Astrocyte (in vitro differentiated cells and primary cell): ENCODE measurements around the gene SH2D3A. TPM values are rescaled to one million over a fixed set of nuclear protein-coding genes. Genes with fewer than 3 reads are reported as not detected.

ENCODE experiments used
- DNase-seq: peaks from one replicate; pipeline ENCODE4 v3.0.0-alpha.2; 2010; ENCODE audit warnings: low read depth
- FAIRE-seq: peaks from 2 replicates; lab custom pipeline; 2011; peaks lifted over from hg19 to GRCh38; lab: Jason Lieb, UNC
- H2AFZ ChIP-seq: 2 replicates; pipeline ENCODE4 v1.6.0; 2012; ENCODE audit warnings: low read depth, low read length, inconsistent platforms
- H3K27ac ChIP-seq: 2 replicates; pipeline ENCODE4 v1.5.1; 2011; ENCODE audit warnings: low read depth, low read length, inconsistent platforms
- H3K27me3 ChIP-seq: 2 replicates; pipeline ENCODE4 v1.6.0; 2011; ENCODE audit warnings: low read length, inconsistent platforms; ENCODE audit not compliant: insufficient read depth
- H3K36me3 ChIP-seq: 2 replicates; pipeline ENCODE4 v1.5.1; 2011; ENCODE audit warnings: low read length, inconsistent platforms; ENCODE audit not compliant: insufficient read depth
- H3K4me1 ChIP-seq: 2 replicates; pipeline ENCODE4 v1.5.1; 2011; ENCODE audit warnings: low read length, inconsistent platforms; ENCODE audit not compliant: insufficient read depth
- H3K4me2 ChIP-seq: 2 replicates; pipeline ENCODE4 v1.6.0; 2012; ENCODE audit warnings: low read length, inconsistent platforms
- H3K4me3 ChIP-seq: 2 replicates; pipeline ENCODE4 v1.5.1; 2011; ENCODE audit warnings: low read depth, mild to moderate bottlenecking, low read length, inconsistent platforms; ENCODE audit not compliant: insufficient read depth
- H3K79me2 ChIP-seq: 2 replicates; pipeline ENCODE4 v1.6.0; 2012; ENCODE audit warnings: mild to moderate bottlenecking, low read length, inconsistent platforms; ENCODE audit not compliant: insufficient read depth
- H3K9ac ChIP-seq: 2 replicates; pipeline ENCODE4 v1.6.0; 2012; ENCODE audit warnings: mild to moderate bottlenecking, low read length, inconsistent platforms
- H3K9me3 ChIP-seq: 2 replicates; pipeline ENCODE4 v1.5.1; 2012; ENCODE audit warnings: low read depth, mild to moderate bottlenecking, low read length, inconsistent platforms; ENCODE audit not compliant: insufficient read depth
- H4K20me1 ChIP-seq: 2 replicates; pipeline ENCODE4 v1.6.0; 2012; ENCODE audit warnings: low read length, inconsistent platforms; ENCODE audit not compliant: insufficient read depth
- H3K27ac Mint-ChIP-seq: one replicate; pipeline ENCODE4 v1.8.0; 2021; ENCODE audit warnings: mild to moderate bottlenecking, mixed read lengths; ENCODE audit not compliant: unreplicated experiment
- H3K27me3 Mint-ChIP-seq: one replicate; pipeline ENCODE4 v1.8.0; 2021; ENCODE audit warnings: low read depth, mixed read lengths; ENCODE audit not compliant: unreplicated experiment
- H3K36me3 Mint-ChIP-seq: one replicate; pipeline ENCODE4 v1.8.0; 2021; ENCODE audit warnings: low read depth, mixed read lengths; ENCODE audit not compliant: unreplicated experiment
- H3K4me1 Mint-ChIP-seq: one replicate; pipeline ENCODE4 v1.8.0; 2021; ENCODE audit warnings: low read depth, mixed read lengths; ENCODE audit not compliant: unreplicated experiment
- H3K4me3 Mint-ChIP-seq: one replicate; pipeline ENCODE4 v1.8.0; 2021; ENCODE audit warnings: mild to moderate bottlenecking, moderate library complexity, mixed read lengths; ENCODE audit not compliant: unreplicated experiment
- H3K9me3 Mint-ChIP-seq: one replicate; pipeline ENCODE4 v1.8.0; 2021; ENCODE audit warnings: mild to moderate bottlenecking, mixed read lengths; ENCODE audit not compliant: unreplicated experiment
- EZH2 ChIP-seq: IDR thresholded peaks from 2 replicates; pipeline ENCODE4 v1.6.1; 2012; ENCODE audit warnings: mild to moderate bottlenecking, low read length, inconsistent platforms; ENCODE audit not compliant: insufficient read depth
- total RNA-seq: library from RNA; stranded (reverse); gene quantifications from 2 replicates; pipeline ENCODE4 v1.2.1, GENCODE V29; 2021
- TF ChIP-seq, protein P1 (sequence below): IDR thresholded peaks from 2 replicates; pipeline ENCODE4 v1.5.1; 2011; ENCODE audit warnings: low read depth, mild to moderate bottlenecking, inconsistent platforms, low read length, moderate library complexity; ENCODE audit not compliant: insufficient read depth

The SH2D3A gene
- total RNA-seq, 1 donor from 2014 or later = 2.6 TPM

DNA sequence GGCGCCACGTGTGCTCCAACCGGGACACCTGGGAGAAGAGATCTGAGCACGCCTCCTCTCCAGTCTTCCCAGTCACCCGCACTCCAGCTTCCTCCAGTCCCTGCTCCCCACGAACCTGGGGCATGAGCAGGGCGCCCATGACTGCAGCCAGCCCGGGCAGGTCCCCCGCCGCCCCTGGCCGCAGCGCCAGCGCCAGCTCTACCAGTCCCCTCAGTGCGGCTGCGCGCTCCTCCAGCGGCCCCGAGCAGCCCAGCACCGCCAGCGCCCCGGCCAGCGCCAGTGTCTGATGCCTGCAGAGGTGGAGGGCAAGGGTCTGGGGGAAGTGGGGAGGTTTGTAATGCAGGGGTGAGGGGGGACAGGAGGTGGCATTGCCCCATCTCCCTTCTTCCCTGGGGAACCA, 13.1 kb downstream of the SH2D3A start:
- peaks cover 6% of the 10 kb centered on the region for H3K4me1 ChIP-seq
- TF ChIP-seq, protein P1, sequence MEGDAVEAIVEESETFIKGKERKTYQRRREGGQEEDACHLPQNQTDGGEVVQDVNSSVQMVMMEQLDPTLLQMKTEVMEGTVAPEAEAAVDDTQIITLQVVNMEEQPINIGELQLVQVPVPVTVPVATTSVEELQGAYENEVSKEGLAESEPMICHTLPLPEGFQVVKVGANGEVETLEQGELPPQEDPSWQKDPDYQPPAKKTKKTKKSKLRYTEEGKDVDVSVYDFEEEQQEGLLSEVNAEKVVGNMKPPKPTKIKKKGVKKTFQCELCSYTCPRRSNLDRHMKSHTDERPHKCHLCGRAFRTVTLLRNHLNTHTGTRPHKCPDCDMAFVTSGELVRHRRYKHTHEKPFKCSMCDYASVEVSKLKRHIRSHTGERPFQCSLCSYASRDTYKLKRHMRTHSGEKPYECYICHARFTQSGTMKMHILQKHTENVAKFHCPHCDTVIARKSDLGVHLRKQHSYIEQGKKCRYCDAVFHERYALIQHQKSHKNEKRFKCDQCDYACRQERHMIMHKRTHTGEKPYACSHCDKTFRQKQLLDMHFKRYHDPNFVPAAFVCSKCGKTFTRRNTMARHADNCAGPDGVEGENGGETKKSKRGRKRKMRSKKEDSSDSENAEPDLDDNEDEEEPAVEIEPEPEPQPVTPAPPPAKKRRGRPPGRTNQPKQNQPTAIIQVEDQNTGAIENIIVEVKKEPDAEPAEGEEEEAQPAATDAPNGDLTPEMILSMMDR = no peak
- H3K79me2 ChIP-seq = no peaks in the 10 kb centered on the region
- H3K4me3 ChIP-seq = no peak overlapping the region
- Mint-ChIP-seq H3K27ac (no peak overlapping the region), H3K36me3 (peaks cover 8% of the 10 kb centered on the region), H3K27me3 (no peaks in the 10 kb centered on the region), H3K4me3 (no peak overlapping the region), H3K9me3 (no peaks in the 10 kb centered on the region), H3K4me1 (peaks cover 1% of the 10 kb centered on the region)
- H3K9me3 ChIP-seq = no peaks in the 10 kb centered on the region
- DNase-seq (no peak), FAIRE-seq (no peak)
- H3K27ac ChIP-seq = no peak overlapping the region
- no peak overlapping the region for H2AFZ ChIP-seq
- no peak overlapping the region for H3K4me2 ChIP-seq
- no peaks in the 10 kb centered on the region for H3K27me3 ChIP-seq
- peaks cover 12% of the 10 kb centered on the region for H3K36me3 ChIP-seq
- H3K9ac ChIP-seq = no peak overlapping the region
- H4K20me1 ChIP-seq = peaks cover 4% of the 10 kb centered on the region

DNA sequence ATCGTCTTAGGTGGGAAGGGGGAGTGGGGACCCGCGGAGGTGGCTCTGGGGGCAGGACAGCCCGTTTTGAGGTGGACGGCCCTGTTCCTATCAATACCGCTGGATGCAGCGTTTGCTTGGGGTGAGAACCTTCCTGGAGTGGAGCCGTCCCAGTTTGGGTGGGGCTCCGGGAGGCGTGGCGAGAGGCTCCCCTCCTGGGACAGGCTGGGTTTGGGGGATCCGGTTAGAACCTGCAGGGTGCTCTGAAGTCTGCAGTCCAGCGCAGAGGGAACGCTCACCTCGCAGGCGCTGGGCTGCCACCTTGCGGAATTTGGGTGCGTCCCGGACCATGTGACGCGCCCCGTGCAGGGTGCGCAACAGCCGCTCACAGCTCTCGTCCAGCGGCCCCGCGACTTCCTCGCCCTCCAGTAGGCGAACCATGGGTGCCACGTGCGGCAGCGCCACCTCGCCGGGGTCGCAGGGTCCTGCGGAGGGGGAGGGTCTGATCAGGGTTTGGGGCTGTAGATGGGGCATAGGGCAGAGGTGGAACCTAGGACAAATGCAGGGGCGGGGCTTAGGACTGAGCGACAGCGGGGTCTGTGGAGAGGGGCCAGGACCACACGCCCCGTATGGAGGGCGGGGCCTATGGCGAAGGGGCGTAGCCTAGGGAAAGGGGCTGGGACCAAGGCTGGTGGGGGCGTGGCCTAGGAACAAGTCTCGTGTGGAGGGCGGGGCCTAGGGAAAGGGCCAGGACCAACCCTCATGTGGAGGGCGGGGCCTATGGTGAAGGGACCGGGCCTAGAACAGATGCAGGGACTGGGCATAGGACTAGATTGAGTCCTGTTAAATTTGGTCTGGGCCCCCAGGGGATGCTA, 13.8 kb downstream of the SH2D3A start:
- peak overlapping the region; percentile 67 for H2AFZ ChIP-seq
- H4K20me1 ChIP-seq = peaks cover 5% of the 10 kb centered on the region
- Mint-ChIP-seq H3K4me3 (peak overlapping the region; percentile 20), H3K27ac (no peak overlapping the region), H3K4me1 (peaks cover 1% of the 10 kb centered on the region), H3K9me3 (no peaks in the 10 kb centered on the region), H3K27me3 (no peaks in the 10 kb centered on the region), H3K36me3 (peaks cover 8% of the 10 kb centered on the region)
- peaks cover 6% of the 10 kb centered on the region for H3K4me1 ChIP-seq
- peak; percentile 39 for DNase-seq
- H3K27ac ChIP-seq = no peak overlapping the region
- FAIRE-seq = no peak
- peak overlapping the region; percentile 87 for H3K4me2 ChIP-seq
- H3K79me2 ChIP-seq = no peaks in the 10 kb centered on the region
- H3K27me3 ChIP-seq = no peaks in the 10 kb centered on the region
- no peak for TF ChIP-seq EZH2
- TF ChIP-seq, protein P1 = no peak
- no peak overlapping the region for H3K9ac ChIP-seq
- H3K9me3 ChIP-seq = no peaks in the 10 kb centered on the region
- H3K36me3 ChIP-seq = peaks cover 17% of the 10 kb centered on the region
- H3K4me3 ChIP-seq = no peak overlapping the region
